ENCODE measurements around the gene UQCR10. TPM values are rescaled to one million over a fixed set of nuclear protein-coding genes. Genes with fewer than 3 reads are reported as not detected.

Gene UQCR10
- total RNA-seq, 1 experiment from 2014 or later: 119 TPM

DNA sequence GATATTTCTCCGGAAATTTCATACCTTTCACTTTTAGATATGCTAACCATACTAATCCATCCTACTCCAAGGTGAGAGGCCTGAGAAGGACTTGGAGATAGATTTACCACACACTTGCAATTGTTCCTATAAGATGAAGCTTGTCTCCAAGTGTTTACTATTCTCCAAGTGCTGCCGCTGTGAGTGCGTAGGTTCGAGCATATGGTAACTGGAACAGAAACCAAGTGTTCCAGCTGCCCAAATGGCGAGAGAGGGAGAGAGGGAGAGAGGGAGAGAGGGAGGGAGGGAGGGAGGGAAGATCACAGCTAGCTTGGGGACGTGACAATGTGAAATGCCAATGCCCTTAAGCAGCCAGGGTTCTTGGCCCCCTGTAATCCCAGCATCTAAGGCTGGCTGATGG, 49.4 kb downstream of the UQCR10 start:
- Histone ChIP-seq H3K27ac (ENCODE audit: low read depth, low read length) (no peak overlapping the region), H3K79me2 (ENCODE audit: insufficient read depth, low read length) (no peaks in the 10 kb centered on the region), H2AFZ (ENCODE audit: low read depth, low read length, poor library complexity, severe bottlenecking) (no peak overlapping the region), H4K20me1 (ENCODE audit: insufficient read depth) (no peaks in the 10 kb centered on the region), H3K4me3 (replicated peaks in 1 of 2; ENCODE audit: low read depth in 1 of 2, low read length in 2 of 2) (no peak overlapping the region), H3K4me1 (ENCODE audit: control insufficient read depth in 1 of 2, insufficient read depth in 2 of 2, low read length in 2 of 2) (peaks cover 0 to 16% of the 10 kb centered on the region in 2 experiments; a peak in 2 of 4 replicates), H3K36me3 (ENCODE audit: control insufficient read depth in 1 of 2, insufficient read depth in 2 of 2, low read length in 2 of 2) (peaks cover 20 to 46% of the 10 kb centered on the region in 2 experiments), H3K9me3 (ENCODE audit: control insufficient read depth in 1 of 2, insufficient read depth in 1 of 2, low read depth in 1 of 2, low read length in 2 of 2) (no peaks in the 10 kb centered on the region), H3K27me3 (ENCODE audit: insufficient read depth, low read length) (no peaks in the 10 kb centered on the region), H3K9me2 (ENCODE audit: insufficient read depth) (no peaks in the 10 kb centered on the region), H3K4me2 (ENCODE audit: low read length) (no peak overlapping the region), H3K9ac (ENCODE audit: low read length) (no peak overlapping the region)
- RAD21 ChIA-PET (ENCODE audit: low non-redundant PET in 1 of 2, low total read pairs in 2 of 2, uncharacterized antibody in 2 of 2, unreplicated experiment in 2 of 2): no interaction called here
- POLR2A ChIA-PET: no interaction called here
- no TSS peak for BruUV-seq (replicated peaks)
- DNase-seq (ENCODE audit: low read depth, low spot score) (no peak), ATAC-seq (no peak)
- TF ChIP-seq SRF (IDR thresholded peaks at IDR 0.05; ENCODE audit: low read depth): no peak
- no peak for TF ChIP-seq ZFX (IDR thresholded peaks at IDR 0.05)
- TF ChIP-seq, protein P1, sequence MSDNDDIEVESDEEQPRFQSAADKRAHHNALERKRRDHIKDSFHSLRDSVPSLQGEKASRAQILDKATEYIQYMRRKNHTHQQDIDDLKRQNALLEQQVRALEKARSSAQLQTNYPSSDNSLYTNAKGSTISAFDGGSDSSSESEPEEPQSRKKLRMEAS (IDR thresholded peaks at IDR 0.05): no peak
- TF ChIP-seq EGR1 (IDR thresholded peaks at IDR 0.05; ENCODE audit: low read depth): no peak
- TF ChIP-seq FOSL1 (IDR thresholded peaks at IDR 0.05; ENCODE audit: low read depth): no peak
- no peak for TF ChIP-seq CBX3 (IDR thresholded peaks at IDR 0.05; ENCODE audit: low read depth)
- no peak for TF ChIP-seq SP1 (IDR thresholded peaks at IDR 0.05; ENCODE audit: low read depth)
- no peak for TF ChIP-seq POLR2A (IDR thresholded peaks at IDR 0.05; ENCODE audit: borderline replicate concordance, extremely low read depth, insufficient read depth, insufficient read length)
- CTCF ChIA-PET: no interaction called here
- intact Hi-C loops (cut with micrococcal nuclease): no loop called here

- peaks cover 17 to 42% of the 10 kb centered on the region in 2 experiments for H3K36me3 ChIP-seq (ENCODE audit: control insufficient read depth in 1 of 2, insufficient read depth in 2 of 2, low read length in 2 of 2)
- CTCF ChIA-PET: no interaction called here
- no peak overlapping the region for H3K9ac ChIP-seq (ENCODE audit: low read length)
- H4K20me1 ChIP-seq (ENCODE audit: insufficient read depth): peaks cover under 1% of the 10 kb centered on the region; the same call in 1 of the 2 replicates
- POLR2A ChIA-PET: no interaction called here
- no peaks in the 10 kb centered on the region for H3K9me3 ChIP-seq (ENCODE audit: control insufficient read depth in 1 of 2, insufficient read depth in 1 of 2, low read depth in 1 of 2, low read length in 2 of 2)
- no peak overlapping the region for H3K4me3 ChIP-seq (replicated peaks in 1 of 2; ENCODE audit: low read depth in 1 of 2, low read length in 2 of 2)
- H3K4me1 ChIP-seq (ENCODE audit: control insufficient read depth in 1 of 2, insufficient read depth in 2 of 2, low read length in 2 of 2): peaks cover 0 to 21% of the 10 kb centered on the region in 2 experiments; a peak in 2 of 4 replicates
- no peak overlapping the region for H3K27ac ChIP-seq (ENCODE audit: low read depth, low read length)
- no peaks in the 10 kb centered on the region for H3K79me2 ChIP-seq (ENCODE audit: insufficient read depth, low read length)
- TF ChIP-seq SIN3A (IDR thresholded peaks at IDR 0.05; ENCODE audit: low read depth): no peak
- TF ChIP-seq EZH2phosphoT487 (IDR thresholded peaks at IDR 0.05; ENCODE audit: borderline replicate concordance): no peak
- TF ChIP-seq POLR2AphosphoS5 (IDR thresholded peaks at IDR 0.05; ENCODE audit: low read depth, low read length): no peak
- TF ChIP-seq REST (IDR thresholded peaks at IDR 0.05; ENCODE audit: low read depth): no peak
- TF ChIP-seq CTCF (IDR thresholded peaks at IDR 0.05 in 2 of 3, conservative IDR thresholded peaks at IDR 0.05 in 1 of 3; ENCODE audit: borderline replicate concordance in 1 of 3, insufficient read depth in 1 of 3, low read depth in 2 of 3, low read length in 2 of 3): no peak
- TF ChIP-seq SP1 (IDR thresholded peaks at IDR 0.05; ENCODE audit: low read depth): no peak
- no peak for TF ChIP-seq POLR2A (IDR thresholded peaks at IDR 0.05; ENCODE audit: borderline replicate concordance, extremely low read depth, insufficient read depth, insufficient read length)
- TF ChIP-seq, protein P2, sequence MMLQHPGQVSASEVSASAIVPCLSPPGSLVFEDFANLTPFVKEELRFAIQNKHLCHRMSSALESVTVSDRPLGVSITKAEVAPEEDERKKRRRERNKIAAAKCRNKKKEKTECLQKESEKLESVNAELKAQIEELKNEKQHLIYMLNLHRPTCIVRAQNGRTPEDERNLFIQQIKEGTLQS (IDR thresholded peaks at IDR 0.05): no peak
- TF ChIP-seq EGR1 (IDR thresholded peaks at IDR 0.05; ENCODE audit: low read depth): no peak
- TF ChIP-seq EZH2 (IDR thresholded peaks at IDR 0.05): no peak
- TF ChIP-seq, protein P1 (IDR thresholded peaks at IDR 0.05): no peak
- TF ChIP-seq JUND (IDR thresholded peaks at IDR 0.05): no peak
- intact Hi-C loops (cut with micrococcal nuclease): no loop called here
- DNase-seq (ENCODE audit: low read depth, low spot score) (no peak), ATAC-seq (no peak)
- no TSS peak for BruUV-seq (replicated peaks)
- H2AFZ ChIP-seq (ENCODE audit: low read depth, low read length, poor library complexity, severe bottlenecking): no peak overlapping the region
- H3K9me2 ChIP-seq (ENCODE audit: insufficient read depth): no peaks in the 10 kb centered on the region
- H3K4me2 ChIP-seq (ENCODE audit: low read length): no peak overlapping the region
- RAD21 ChIA-PET (ENCODE audit: low non-redundant PET in 1 of 2, low total read pairs in 2 of 2, uncharacterized antibody in 2 of 2, unreplicated experiment in 2 of 2): no interaction called here
- no peaks in the 10 kb centered on the region for H3K27me3 ChIP-seq (ENCODE audit: insufficient read depth, low read length)
Observed at GRCh38 chr22:29816980-29817379, 49.8 kb downstream of the UQCR10 start.

Data from HCT116 (cell line).